HCT116 (cell line): ENCODE results near the gene RUFY4.

ENCODE experiments used
- EZH2 ChIP-seq: fragments of 200-600 bp; sonication (generic); IDR thresholded peaks from 2 replicates; pipeline ENCODE4 v1.6.1; 2017; ENCODE audit warnings: antibody characterized with exemption, mixed run types
- EZH2phosphoT487 ChIP-seq: fragments of 200-600 bp; IDR thresholded peaks from 2 replicates; pipeline ENCODE4 v1.6.1; 2018; ENCODE audit warnings: antibody characterized with exemption, borderline replicate concordance
- JUND ChIP-seq: IDR thresholded peaks from 2 replicates; pipeline ENCODE4 v1.6.1; 2012
- POLR2A ChIP-seq: IDR thresholded peaks from 2 replicates; pipeline ENCODE4 v1.7.0; 2011; ENCODE audit warnings: borderline replicate concordance; ENCODE audit not compliant: insufficient read depth, insufficient read length; ENCODE audit errors: extremely low read depth
- POLR2AphosphoS5 ChIP-seq: IDR thresholded peaks from 2 replicates; pipeline ENCODE4 v1.6.1; 2011; ENCODE audit warnings: mild to moderate bottlenecking, low read depth, low read length, moderate library complexity
- SRF ChIP-seq: IDR thresholded peaks from 2 replicates; pipeline ENCODE4 v1.6.1; 2012; ENCODE audit warnings: low read depth
- TF ChIP-seq, protein P1 (sequence below), 3 experiments: fragments of 200-600 bp in 1 of 3; sonication (generic) in 1 of 3; IDR thresholded peaks in 2 of 3; conservative IDR thresholded peaks in 1 of 3; 2 replicates each; pipeline ENCODE4 v1.5.1; 2012 to 2017; ENCODE audit warnings: low read depth in 2 of 3, low read length in 2 of 3, antibody characterized with exemption in 1 of 3, borderline replicate concordance in 1 of 3, control low read depth in 1 of 3, mild to moderate bottlenecking in 1 of 3, mixed read lengths in 1 of 3, mixed run types in 1 of 3, moderate library complexity in 1 of 3; ENCODE audit not compliant: insufficient read depth in 1 of 3
- TF ChIP-seq, protein P2 (sequence below): IDR thresholded peaks from 2 replicates; pipeline ENCODE4 v1.6.1; 2012; ENCODE audit warnings: low read depth
- TF ChIP-seq, protein P3 (sequence below): IDR thresholded peaks from 2 replicates; pipeline ENCODE4 v1.6.1; 2012

DNA sequence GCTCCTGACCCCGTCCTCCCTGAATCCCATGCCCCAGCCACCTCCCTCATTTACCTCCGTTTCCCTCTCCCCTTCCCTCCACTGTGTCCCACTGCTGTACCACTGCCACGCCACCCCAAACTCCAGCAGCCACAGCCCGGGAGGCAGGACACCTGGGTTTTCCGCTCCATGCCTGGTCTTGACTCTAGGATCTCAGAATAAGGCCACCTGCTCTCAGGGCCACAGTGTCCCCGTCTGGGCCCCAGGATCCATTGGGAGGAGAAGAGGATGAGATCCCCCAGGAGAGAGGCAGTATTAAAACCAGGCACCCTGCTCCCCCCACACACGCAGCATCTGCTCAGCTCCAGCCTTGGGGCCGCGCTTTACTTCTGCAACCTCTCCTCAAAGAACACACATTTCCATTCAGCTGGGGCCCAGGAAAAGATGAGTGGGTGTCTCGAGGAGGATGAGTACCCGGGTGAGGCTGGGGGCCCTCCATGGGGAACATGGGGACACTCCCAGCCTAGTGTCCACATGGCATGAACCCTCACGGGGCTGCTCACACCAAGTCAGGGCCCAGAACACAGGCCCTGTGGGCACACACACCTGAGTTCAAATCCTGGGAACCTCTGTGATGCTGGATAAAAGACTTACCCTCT is 33.5 kb upstream of the RUFY4 start:
- TF ChIP-seq, protein P1, sequence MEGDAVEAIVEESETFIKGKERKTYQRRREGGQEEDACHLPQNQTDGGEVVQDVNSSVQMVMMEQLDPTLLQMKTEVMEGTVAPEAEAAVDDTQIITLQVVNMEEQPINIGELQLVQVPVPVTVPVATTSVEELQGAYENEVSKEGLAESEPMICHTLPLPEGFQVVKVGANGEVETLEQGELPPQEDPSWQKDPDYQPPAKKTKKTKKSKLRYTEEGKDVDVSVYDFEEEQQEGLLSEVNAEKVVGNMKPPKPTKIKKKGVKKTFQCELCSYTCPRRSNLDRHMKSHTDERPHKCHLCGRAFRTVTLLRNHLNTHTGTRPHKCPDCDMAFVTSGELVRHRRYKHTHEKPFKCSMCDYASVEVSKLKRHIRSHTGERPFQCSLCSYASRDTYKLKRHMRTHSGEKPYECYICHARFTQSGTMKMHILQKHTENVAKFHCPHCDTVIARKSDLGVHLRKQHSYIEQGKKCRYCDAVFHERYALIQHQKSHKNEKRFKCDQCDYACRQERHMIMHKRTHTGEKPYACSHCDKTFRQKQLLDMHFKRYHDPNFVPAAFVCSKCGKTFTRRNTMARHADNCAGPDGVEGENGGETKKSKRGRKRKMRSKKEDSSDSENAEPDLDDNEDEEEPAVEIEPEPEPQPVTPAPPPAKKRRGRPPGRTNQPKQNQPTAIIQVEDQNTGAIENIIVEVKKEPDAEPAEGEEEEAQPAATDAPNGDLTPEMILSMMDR (IDR thresholded peaks at IDR 0.05 in 2 of 3, conservative IDR thresholded peaks at IDR 0.05 in 1 of 3; ENCODE audit: borderline replicate concordance in 1 of 3, insufficient read depth in 1 of 3, low read depth in 2 of 3, low read length in 2 of 3) = no peak
- TF ChIP-seq POLR2A (no peak), JUND (no peak), EZH2phosphoT487 (no peak), POLR2AphosphoS5 (no peak), EZH2 (no peak), SRF (no peak)
- TF ChIP-seq, protein P2, sequence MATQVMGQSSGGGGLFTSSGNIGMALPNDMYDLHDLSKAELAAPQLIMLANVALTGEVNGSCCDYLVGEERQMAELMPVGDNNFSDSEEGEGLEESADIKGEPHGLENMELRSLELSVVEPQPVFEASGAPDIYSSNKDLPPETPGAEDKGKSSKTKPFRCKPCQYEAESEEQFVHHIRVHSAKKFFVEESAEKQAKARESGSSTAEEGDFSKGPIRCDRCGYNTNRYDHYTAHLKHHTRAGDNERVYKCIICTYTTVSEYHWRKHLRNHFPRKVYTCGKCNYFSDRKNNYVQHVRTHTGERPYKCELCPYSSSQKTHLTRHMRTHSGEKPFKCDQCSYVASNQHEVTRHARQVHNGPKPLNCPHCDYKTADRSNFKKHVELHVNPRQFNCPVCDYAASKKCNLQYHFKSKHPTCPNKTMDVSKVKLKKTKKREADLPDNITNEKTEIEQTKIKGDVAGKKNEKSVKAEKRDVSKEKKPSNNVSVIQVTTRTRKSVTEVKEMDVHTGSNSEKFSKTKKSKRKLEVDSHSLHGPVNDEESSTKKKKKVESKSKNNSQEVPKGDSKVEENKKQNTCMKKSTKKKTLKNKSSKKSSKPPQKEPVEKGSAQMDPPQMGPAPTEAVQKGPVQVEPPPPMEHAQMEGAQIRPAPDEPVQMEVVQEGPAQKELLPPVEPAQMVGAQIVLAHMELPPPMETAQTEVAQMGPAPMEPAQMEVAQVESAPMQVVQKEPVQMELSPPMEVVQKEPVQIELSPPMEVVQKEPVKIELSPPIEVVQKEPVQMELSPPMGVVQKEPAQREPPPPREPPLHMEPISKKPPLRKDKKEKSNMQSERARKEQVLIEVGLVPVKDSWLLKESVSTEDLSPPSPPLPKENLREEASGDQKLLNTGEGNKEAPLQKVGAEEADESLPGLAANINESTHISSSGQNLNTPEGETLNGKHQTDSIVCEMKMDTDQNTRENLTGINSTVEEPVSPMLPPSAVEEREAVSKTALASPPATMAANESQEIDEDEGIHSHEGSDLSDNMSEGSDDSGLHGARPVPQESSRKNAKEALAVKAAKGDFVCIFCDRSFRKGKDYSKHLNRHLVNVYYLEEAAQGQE = no peak
- TF ChIP-seq, protein P3, sequence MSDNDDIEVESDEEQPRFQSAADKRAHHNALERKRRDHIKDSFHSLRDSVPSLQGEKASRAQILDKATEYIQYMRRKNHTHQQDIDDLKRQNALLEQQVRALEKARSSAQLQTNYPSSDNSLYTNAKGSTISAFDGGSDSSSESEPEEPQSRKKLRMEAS = no peak
